ENCODE results near the gene OPA3. TPM values are rescaled to one million over a fixed set of nuclear protein-coding genes. Genes with fewer than 3 reads are reported as not detected.

OPA3 gene
- total RNA-seq, 1 donor from 2014 or later = 13.0 TPM

- Histone ChIP-seq H3K36me3 (peaks cover 71% of the 10 kb centered on the region), H3K4me1 (no peaks in the 10 kb centered on the region), H3K27ac (no peak overlapping the region), H3K9me3 (no peaks in the 10 kb centered on the region), H3K27me3 (no peaks in the 10 kb centered on the region), H3K4me3 (no peak overlapping the region)
- intact Hi-C loops (cut with DNase I) = loop anchor here (10.0 kb wide), 1 partner anchor 121 kb away; no protein-coding TSS in a partner anchor
- peak; percentile 92 for TF ChIP-seq CTCF (IDR thresholded peaks at IDR 0.05)
- DNase-seq (peak; percentile 82), ATAC-seq (peak; percentile 97)
Measured at GRCh38 chr19:45523642-45524256, 60.9 kb downstream of the OPA3 start.

GRCh38 chr19:45522010-45522941, 62.3 kb downstream of the OPA3 start:
- H3K27me3 ChIP-seq = no peaks in the 10 kb centered on the region
- TF ChIP-seq CTCF (IDR thresholded peaks at IDR 0.05) = no peak
- H3K9me3 ChIP-seq = no peaks in the 10 kb centered on the region
- H3K4me1 ChIP-seq = no peaks in the 10 kb centered on the region
- peaks cover 83% of the 10 kb centered on the region for H3K36me3 ChIP-seq
- no peak for ATAC-seq
- DNase-seq = no peak
- no peak overlapping the region for H3K27ac ChIP-seq
- no peak overlapping the region for H3K4me3 ChIP-seq
- intact Hi-C loops (cut with DNase I) = loop anchor here (10.0 kb wide), 1 partner anchor 123 kb away; no protein-coding TSS in a partner anchor

- TF ChIP-seq CTCF (IDR thresholded peaks at IDR 0.05) = no peak
- Histone ChIP-seq H3K27me3 (no peaks in the 10 kb centered on the region), H3K9me3 (no peaks in the 10 kb centered on the region), H3K36me3 (peaks cover 50% of the 10 kb centered on the region), H3K27ac (no peak overlapping the region), H3K4me3 (no peak overlapping the region), H3K4me1 (peaks cover 23% of the 10 kb centered on the region)
- no peak for DNase-seq
- no peak for ATAC-seq
- intact Hi-C loops (cut with DNase I) = no loop called here
Measured at GRCh38 chr19:45518469-45518826, 66.2 kb downstream of the OPA3 start.

- no peak for ATAC-seq
- H3K9me3 ChIP-seq = no peaks in the 10 kb centered on the region
- intact Hi-C loops (cut with DNase I) = no loop called here
- no peaks in the 10 kb centered on the region for H3K27me3 ChIP-seq
- H3K4me3 ChIP-seq = no peak overlapping the region
- no peak for TF ChIP-seq CTCF (IDR thresholded peaks at IDR 0.05)
- DNase-seq = no peak
- H3K27ac ChIP-seq = no peak overlapping the region
- peaks cover 49% of the 10 kb centered on the region for H3K36me3 ChIP-seq
- peaks cover 23% of the 10 kb centered on the region for H3K4me1 ChIP-seq
Measured at GRCh38 chr19:45517641-45518468, 66.7 kb downstream of the OPA3 start.

GRCh38 chr19:45517238-45517637, 67.4 kb downstream of the OPA3 start:
- H3K36me3 ChIP-seq = peaks cover 44% of the 10 kb centered on the region
- DNase-seq = no peak

More at GRCh38 chr19:45517238-45517637, 67.4 kb downstream of the OPA3 start:
- Histone ChIP-seq H3K27me3 (no peaks in the 10 kb centered on the region), H3K27ac (no peak overlapping the region), H3K9me3 (no peaks in the 10 kb centered on the region), H3K4me3 (no peak overlapping the region), H3K4me1 (peaks cover 23% of the 10 kb centered on the region)
- intact Hi-C loops (cut with DNase I) = no loop called here
- TF ChIP-seq CTCF (IDR thresholded peaks at IDR 0.05) = no peak
- ATAC-seq = no peak

All from upper lobe of right lung (tissue), 1 donor.